IMR-90 (cell line): ENCODE measurements around the gene NPDC1. TPM values are rescaled to one million over a fixed set of nuclear protein-coding genes. Genes with fewer than 3 reads are reported as not detected.

ENCODE experiments used
- ATAC-seq: fragments of 200-7000 bp; cut with Tn5 transposase; 2 replicates; pipeline ENCODE4 v1.9.1; 2020; ENCODE audit warnings: low read depth, mild to moderate bottlenecking, moderate library complexity
- BruUV-seq: library from RNA; stranded (reverse); fragments of 400-500 nt; replicated peaks from 2 replicates; lab custom pipeline; 2021; lab: Mats Ljungman, UMichigan
- CTCF ChIA-PET: fragments of 300-600 bp; formaldehyde crosslinking; extraction: SDS; loops from one replicate; lab custom pipeline; 2021; ENCODE audit warnings: antibody characterized with exemption; lab: Yijun Ruan, JAX
- POLR2A ChIA-PET: fragments of 300-600 bp; sonication (Branson Sonifier 250); formaldehyde crosslinking; loops from one replicate; lab custom pipeline; 2022; ENCODE audit warnings: antibody characterized with exemption; ENCODE audit not compliant: unreplicated experiment; lab: Charles Lee
- DNase-seq: peaks from one replicate; pipeline ENCODE4 v3.0.0; 2013
- H2AFZ ChIP-seq: replicated peaks from 2 replicates; pipeline ENCODE3; 2013; ENCODE audit warnings: low read length, mild to moderate bottlenecking; ENCODE audit not compliant: poor library complexity
- H2AK5ac ChIP-seq: 2 replicates; pipeline ENCODE4 v1.6.1; 2013; ENCODE audit warnings: low read depth, low read length, inconsistent platforms
- H2AK9ac ChIP-seq: replicated peaks from 2 replicates; pipeline ENCODE3; 2013; ENCODE audit warnings: mild to moderate bottlenecking, low read depth, low read length, moderate library complexity; ENCODE audit not compliant: poor library complexity
- H2BK120ac ChIP-seq: 2 replicates; pipeline ENCODE4 v1.6.1; 2013; ENCODE audit warnings: low read depth, low read length, inconsistent platforms
- H2BK15ac ChIP-seq: 3 replicates; pipeline ENCODE4 v1.6.1; 2013; ENCODE audit warnings: low read depth, low read length, inconsistent platforms
- H2BK20ac ChIP-seq: 2 replicates; pipeline ENCODE4 v1.6.1; 2013; ENCODE audit warnings: low read depth, mild to moderate bottlenecking, inconsistent platforms, low read length, moderate library complexity
- H2BK5ac ChIP-seq: 2 replicates; pipeline ENCODE4 v1.6.1; 2013; ENCODE audit warnings: mild to moderate bottlenecking, low read depth, low read length, inconsistent platforms; ENCODE audit not compliant: poor library complexity, severe bottlenecking
- H3K14ac ChIP-seq: replicated peaks from 2 replicates; pipeline ENCODE4 v1.6.1; 2013; ENCODE audit warnings: low read depth, low read length, inconsistent platforms
- H3K18ac ChIP-seq: 2 replicates; pipeline ENCODE4 v1.6.1; 2013; ENCODE audit warnings: low read depth, low read length, control low read depth
- H3K23ac ChIP-seq: 2 replicates; pipeline ENCODE4 v1.6.1; 2013; ENCODE audit warnings: low read depth, low read length, inconsistent platforms
- H3K27ac ChIP-seq: 2 replicates; pipeline ENCODE4 v1.5.1; 2013; ENCODE audit warnings: mild to moderate bottlenecking, control low read depth, low read length; ENCODE audit not compliant: insufficient read depth
- H3K27me3 ChIP-seq: 2 replicates; pipeline ENCODE4 v1.6.1; 2013; ENCODE audit warnings: low read length; ENCODE audit not compliant: control insufficient read depth, insufficient read depth
- H3K36me3 ChIP-seq: 2 replicates; pipeline ENCODE4 v1.6.1; 2013; ENCODE audit warnings: low read length, mixed read lengths; ENCODE audit not compliant: control insufficient read depth, insufficient read depth
- H3K4ac ChIP-seq: 2 replicates; pipeline ENCODE4 v1.6.1; 2013; ENCODE audit warnings: low read depth, low read length, inconsistent platforms
- H3K4me1 ChIP-seq: 2 replicates; pipeline ENCODE4 v1.6.1; 2013; ENCODE audit warnings: low read length, mixed read lengths; ENCODE audit not compliant: control insufficient read depth, insufficient read depth
- H3K4me2 ChIP-seq: 2 replicates; pipeline ENCODE4 v1.6.1; 2013; ENCODE audit warnings: low read depth, mild to moderate bottlenecking, control low read depth, low read length, moderate library complexity
- H3K4me3 ChIP-seq: 2 replicates; pipeline ENCODE4 v1.5.1; 2013; ENCODE audit warnings: low read depth, mild to moderate bottlenecking, control low read depth, low read length, moderate library complexity; ENCODE audit not compliant: insufficient read depth
- H3K56ac ChIP-seq: 2 replicates; pipeline ENCODE4 v1.6.1; 2013; ENCODE audit warnings: low read length, inconsistent platforms; ENCODE audit not compliant: insufficient read depth; ENCODE audit errors: extremely low read depth
- H3K79me1 ChIP-seq, 2 experiments: 2 replicates each; pipeline ENCODE4 v1.6.1; 2013; ENCODE audit warnings: low read length in 2 of 2, inconsistent platforms in 1 of 2, low read depth in 1 of 2
- H3K9ac ChIP-seq: 2 replicates; pipeline ENCODE4 v1.6.1; 2013; ENCODE audit warnings: low read depth, low read length, control low read depth
- H3K9me1 ChIP-seq: 2 replicates; pipeline ENCODE4 v1.6.1; 2013; ENCODE audit warnings: low read length, inconsistent platforms; ENCODE audit not compliant: insufficient read depth
- H3K9me3 ChIP-seq: 2 replicates; pipeline ENCODE4 v1.6.1; 2013; ENCODE audit warnings: low read length; ENCODE audit not compliant: control insufficient read depth, insufficient read depth
- H4K20me1 ChIP-seq: 2 replicates; pipeline ENCODE4 v1.6.1; 2013; ENCODE audit warnings: low read length, inconsistent platforms; ENCODE audit not compliant: insufficient read depth
- H4K5ac ChIP-seq: 2 replicates; pipeline ENCODE4 v1.6.1; 2013; ENCODE audit warnings: mild to moderate bottlenecking, low read depth, low read length, control low read depth
- H4K8ac ChIP-seq, 2 experiments: 2 replicates each; pipeline ENCODE4 v1.6.1; 2013; ENCODE audit warnings: low read depth in 2 of 2, low read length in 2 of 2, control low read depth in 1 of 2, inconsistent platforms in 1 of 2
- H4K91ac ChIP-seq: 2 replicates; pipeline ENCODE4 v1.6.1; 2013; ENCODE audit warnings: low read depth, low read length, inconsistent platforms; ENCODE audit not compliant: insufficient read depth
- CEBPB ChIP-seq: IDR thresholded peaks from 2 replicates; pipeline ENCODE4 v1.6.1; 2012; ENCODE audit warnings: low read depth, low read length, improper control_type of control experiment
- CHD1 ChIP-seq: IDR thresholded peaks from 2 replicates; pipeline ENCODE4 v1.6.1; 2012; ENCODE audit warnings: low read depth, low read length, improper control_type of control experiment
- WGBS, 2 experiments: methylation state at CpG; one replicate each; pipeline versions ENCODE4 v1.1.5 to v1.1.7; 2013; ENCODE audit warnings: missing lambda C conversion rate in 2 of 2; ENCODE audit not compliant: insufficient read length in 1 of 2; ENCODE audit errors: extremely low coverage in 2 of 2; 5-methylcytosine and 5-hydroxymethylcytosine counted together
- dilution Hi-C: fragments of 300-500 bp; cut with HindIII; formaldehyde crosslinking; loops from one replicate; pipeline ENCODE4 v1.14.3; 2018; ENCODE audit warnings: low sequenced_read_pairs; ENCODE audit not compliant: unreplicated experiment
- in situ Hi-C: fragments of 300-500 bp; cut with MboI; formaldehyde crosslinking; loops from 3 replicates; pipeline ENCODE4 v1.14.3; 2019; ENCODE audit warnings: low sequenced_read_pairs, inconsistent platforms, mixed read lengths
- intact Hi-C: fragments of 100-400 bp; cut with micrococcal nuclease; formaldehyde crosslinking; loops from 2 replicates; pipeline ENCODE4 v1.10.0; 2022
- polyA plus RNA-seq, 3 experiments: library from polyadenylated mRNA; depleted of rRNA; stranded (reverse); fragments of >200 nt; gene quantifications; 2 replicates each; pipeline ENCODE4 v1.2.3, GENCODE V29; 2012; ENCODE audit warnings: low replicate concordance in 1 of 3
- total RNA-seq: library from RNA; depleted of rRNA; stranded (reverse); fragments of >200 nt; gene quantifications from 2 replicates; pipeline ENCODE4 v1.2.3, GENCODE V29; 2012

NPDC1 gene
- total and polyA plus RNA-seq, 2 of the 4 experiments (the other 2 are of a cell fraction), result 2.7 to 58.1 TPM

DNA sequence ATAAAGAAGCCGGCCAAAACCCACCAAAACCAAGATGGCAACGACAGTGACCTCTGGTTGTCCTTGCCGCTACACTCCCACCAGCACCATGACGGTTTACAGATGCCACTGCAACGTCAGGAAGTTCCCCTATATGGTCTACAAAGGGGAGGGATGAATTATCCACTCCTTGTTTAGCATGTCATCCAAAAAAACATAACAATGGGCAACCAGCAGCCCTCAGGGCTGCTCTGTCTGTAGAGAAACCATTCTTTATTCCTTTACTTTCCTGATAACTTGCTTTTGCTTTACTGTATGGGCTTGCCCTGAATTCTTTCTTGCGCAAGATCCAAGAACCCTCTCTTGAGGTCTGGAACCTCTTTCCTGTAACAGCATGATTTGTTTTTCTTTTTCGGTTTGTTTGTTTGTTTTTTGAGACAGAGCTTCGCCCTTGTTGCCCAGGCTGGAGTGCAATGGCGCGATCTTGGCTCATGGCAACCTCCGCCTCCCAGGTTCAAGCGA is 29.3 kb upstream of the NPDC1 start:
- no peaks in the 10 kb centered on the region for H3K27me3 ChIP-seq
- H3K36me3 ChIP-seq, result peaks cover 14% of the 10 kb centered on the region; the same call in 1 of the 2 replicates
- peaks cover 8 to 23% of the 10 kb centered on the region in 2 experiments; a peak in 3 of 4 replicates for H3K79me1 ChIP-seq
- H3K4me1 ChIP-seq, result no peaks in the 10 kb centered on the region; the same call in 1 of the 2 replicates
- H3K9me3 ChIP-seq, result no peaks in the 10 kb centered on the region
- H4K91ac ChIP-seq, result no peak overlapping the region
- no peaks in the 10 kb centered on the region for H3K9me1 ChIP-seq
- H3K23ac ChIP-seq, result no peak overlapping the region
- ChIA-PET POLR2A (no interaction called here), CTCF (no interaction called here)
- BruUV-seq, result no TSS peak
- H3K27ac ChIP-seq, result no peak overlapping the region
- ATAC-seq (no peak), DNase-seq (no peak)
- no peak overlapping the region for H3K18ac ChIP-seq
- H3K9ac ChIP-seq, result no peak overlapping the region
- peaks cover 10% of the 10 kb centered on the region for H4K20me1 ChIP-seq
- H3K4me2 ChIP-seq, result no peak overlapping the region
- H2AFZ ChIP-seq, result no peak overlapping the region
- no peak overlapping the region for H2BK120ac ChIP-seq
- no CpG with 5 or more reads among the region's 12 CpGs for WGBS, 2 experiments
- no peak overlapping the region for H3K56ac ChIP-seq
- H2AK5ac ChIP-seq, result no peak overlapping the region; the same call in 1 of the 2 replicates
- H4K5ac ChIP-seq, result no peak overlapping the region
- no peak overlapping the region for H2BK5ac ChIP-seq
- dilution Hi-C loops (no loop called here), in situ Hi-C loops (no loop called here), intact Hi-C loops (no loop called here)
- H2BK15ac ChIP-seq, result no peak overlapping the region
- H4K8ac ChIP-seq, result no peak overlapping the region
- H3K4me3 ChIP-seq, result no peak overlapping the region
- H3K14ac ChIP-seq, result no peak overlapping the region
- H3K4ac ChIP-seq, result no peak overlapping the region
- H2AK9ac ChIP-seq, result no peak overlapping the region
- TF ChIP-seq CHD1, result no peak
- TF ChIP-seq CEBPB, result peak; percentile 77
- H2BK20ac ChIP-seq, result no peak overlapping the region
